Smooth muscle cell of bladder (primary cell): ENCODE data around the gene CHRNB2. TPM values are rescaled to one million over a fixed set of nuclear protein-coding genes. Genes with fewer than 3 reads are reported as not detected.

ENCODE experiments used
- total RNA-seq: library from RNA; depleted of rRNA; stranded (reverse); fragments of >200 nt; gene quantifications from 2 replicates; pipeline ENCODE4 v1.2.3, GENCODE V29; 2014

The CHRNB2 gene
- under 0.01 TPM in 1 of 2 replicates, not detected in the other for total RNA-seq

GRCh38 chr1:154567386-154568156 is at the start of gene CHRNB2:
CHRNB2 (plus strand) TSS chr1:154567778; CDS start chr1:154568045, 267 bp downstream.

GRCh38 chr1:154557939-154558719 is 9.4 kb upstream of the CHRNB2 start, which contains the start of gene UBE2Q1:
UBE2Q1 (minus strand) TSS chr1:154558662; CDS start chr1:154558553, 109 bp downstream.

GRCh38 chr1:154607609-154608396 is 40.2 kb downstream of the CHRNB2 start, which contains the start of gene ADAR:
ADAR (minus strand) TSS chr1:154608186; CDS start chr1:154608006, 180 bp downstream.

Other genes starting within 250 kb of the CHRNB2 start
- not detected in 2 replicates for gene AQP10, start 246.7 kb upstream of the CHRNB2 start, total RNA-seq
- 188 and 301 TPM in 2 replicates for gene ATP8B2, start 242.3 kb upstream of the CHRNB2 start, total RNA-seq
- 4.4 and 11.9 TPM in 2 replicates for gene IL6R, start 162.4 kb upstream of the CHRNB2 start, total RNA-seq
- gene TDRD10, start 65.6 kb upstream of the CHRNB2 start, total RNA-seq: not detected in 2 replicates
- gene SHE, start 65.4 kb upstream of the CHRNB2 start, total RNA-seq: under 0.01 and 0.09 TPM in 2 replicates
- 21.0 and 27.9 TPM in 2 replicates for gene UBE2Q1, start 9.1 kb upstream of the CHRNB2 start, total RNA-seq
- 54.6 and 54.8 TPM in 2 replicates for gene ADAR, start 40.4 kb downstream of the CHRNB2 start, total RNA-seq